Activated naive CD4-positive, alpha-beta T cell treated with anti-CD3 and anti-CD28 coated beads, Interleukin-2, amount 50 U/mL, for 72 hours (primary cell): ENCODE data around the gene GLCCI1. TPM values are rescaled to one million over a fixed set of nuclear protein-coding genes. Genes with fewer than 3 reads are reported as not detected.
"Not testable (repeated sequence)": the region's sequence is repeated elsewhere in the genome, so short reads cannot be mapped to it uniquely, and the experiment has no call there.

ENCODE experiments used
- ATAC-seq, 2 donors: fragments of 150-1000 bp; cut with Tn5 transposase; 2 replicates each; pipeline ENCODE4 v1.10.0; 2021; ENCODE audit warnings: mild to moderate bottlenecking in 2 of 2, moderate library complexity in 2 of 2
- DNase-seq, 2 donors: peaks; one replicate each; pipeline ENCODE4 v3.0.0; 2021 to 2022; ENCODE audit warnings: low spot score in 2 of 2
- H3K27ac Mint-ChIP-seq, 2 donors: one replicate each; pipeline ENCODE4 v1.8.0; 2022; ENCODE audit warnings: mild to moderate bottlenecking in 2 of 2, mixed read lengths in 2 of 2
- H3K36me3 Mint-ChIP-seq, 2 donors: one replicate each; pipeline ENCODE4 v1.8.0; 2022; ENCODE audit warnings: mixed read lengths in 2 of 2
- H3K9me3 Mint-ChIP-seq, 2 donors: one replicate each; pipeline ENCODE4 v1.8.0; 2022; ENCODE audit warnings: mixed read lengths in 2 of 2
- total RNA-seq, 2 donors: library from RNA; stranded (reverse); gene quantifications; one replicate each; pipeline ENCODE4 v1.2.3, GENCODE V29; 2022

GLCCI1 gene
- total RNA-seq, 2 donors from 2014 or later = 16.7 to 20.9 TPM

- Mint-ChIP-seq H3K27ac (no peak overlapping the region), H3K36me3 (peaks cover 0 to 19% of the 10 kb centered on the region in 2 donors), H3K9me3 (peaks cover 0 to 5% of the 10 kb centered on the region in 2 donors)
- DNase-seq (no peak), ATAC-seq (no peak)
Observed at GRCh38 chr7:8052824-8053223, 84.2 kb downstream of the GLCCI1 start.

GRCh38 chr7:8056439-8056838, 87.8 kb downstream of the GLCCI1 start:
- Mint-ChIP-seq H3K9me3 (no peaks in the 10 kb centered on the region), H3K36me3 (peaks cover 0 to 11% of the 10 kb centered on the region in 2 donors), H3K27ac (peak overlapping the region in 1 of 2 donors; percentile 82)
- ATAC-seq (no peak), DNase-seq (no peak)

- ATAC-seq (no peak), DNase-seq (no peak)
- H3K9me3 Mint-ChIP-seq = no peaks in the 10 kb centered on the region
- H3K27ac Mint-ChIP-seq = no peak overlapping the region
- H3K36me3 Mint-ChIP-seq = peaks cover 1 to 11% of the 10 kb centered on the region in 2 donors
Observed at GRCh38 chr7:8057566-8057965, 89.0 kb downstream of the GLCCI1 start.

- no peak for DNase-seq
- H3K36me3 Mint-ChIP-seq = peaks cover 8 to 14% of the 10 kb centered on the region in 2 donors
Observed at GRCh38 chr7:8058322-8058721, 89.7 kb downstream of the GLCCI1 start.

GRCh38 chr7:8058852-8059251, 90.3 kb downstream of the GLCCI1 start:
- Mint-ChIP-seq H3K9me3 (no peaks in the 10 kb centered on the region), H3K36me3 (peaks cover 13 to 19% of the 10 kb centered on the region in 2 donors)

More at GRCh38 chr7:8058322-8058721, 89.7 kb downstream of the GLCCI1 start:
- ATAC-seq = no peak
- H3K27ac Mint-ChIP-seq = no peak overlapping the region
- no peaks in the 10 kb centered on the region for H3K9me3 Mint-ChIP-seq

GRCh38 chr7:8060241-8060640, 91.6 kb downstream of the GLCCI1 start:
- DNase-seq (no peak), ATAC-seq (no peak)
- peaks cover 18 to 29% of the 10 kb centered on the region in 2 donors for H3K36me3 Mint-ChIP-seq
- no peak overlapping the region for H3K27ac Mint-ChIP-seq
- H3K9me3 Mint-ChIP-seq = peaks cover 0 to 4% of the 10 kb centered on the region in 2 donors

More at GRCh38 chr7:8058852-8059251, 90.3 kb downstream of the GLCCI1 start:
- ATAC-seq = no peak
- no peak for DNase-seq
- H3K27ac Mint-ChIP-seq = no peak overlapping the region

- Mint-ChIP-seq H3K27ac (peak overlapping the region in 1 of 2 donors; percentile 50), H3K36me3 (peaks cover 28 to 31% of the 10 kb centered on the region in 2 donors), H3K9me3 (peaks cover 0 to 14% of the 10 kb centered on the region in 2 donors)
- not testable (repeated sequence) for ATAC-seq, DNase-seq
Observed at GRCh38 chr7:8063300-8063699, 94.7 kb downstream of the GLCCI1 start.

- peaks cover 0 to 14% of the 10 kb centered on the region in 2 donors for H3K9me3 Mint-ChIP-seq
- H3K27ac Mint-ChIP-seq = peak overlapping the region in 1 of 2 donors; percentile 50
- no peak for DNase-seq
- peaks cover 28 to 31% of the 10 kb centered on the region in 2 donors for H3K36me3 Mint-ChIP-seq
- ATAC-seq = no peak
Observed at GRCh38 chr7:8063706-8064297, 95.2 kb downstream of the GLCCI1 start.

GRCh38 chr7:8064828-8065227, 96.2 kb downstream of the GLCCI1 start:
- ATAC-seq (no peak), DNase-seq (no peak)
- Mint-ChIP-seq H3K9me3 (peaks cover 0 to 14% of the 10 kb centered on the region in 2 donors), H3K27ac (no peak overlapping the region), H3K36me3 (peaks cover 28 to 31% of the 10 kb centered on the region in 2 donors)

- ATAC-seq (no peak), DNase-seq (no peak)
- peaks cover 0 to 14% of the 10 kb centered on the region in 2 donors for H3K9me3 Mint-ChIP-seq
- H3K36me3 Mint-ChIP-seq = peaks cover 28 to 31% of the 10 kb centered on the region in 2 donors
- no peak overlapping the region for H3K27ac Mint-ChIP-seq
Observed at GRCh38 chr7:8065356-8065813, 96.8 kb downstream of the GLCCI1 start.

GRCh38 chr7:8068892-8069686, 100.5 kb downstream of the GLCCI1 start:
- ATAC-seq (no peak), DNase-seq (no peak)
- Mint-ChIP-seq H3K9me3 (peaks cover 0 to 14% of the 10 kb centered on the region in 2 donors), H3K27ac (no peak overlapping the region), H3K36me3 (peaks cover 18 to 26% of the 10 kb centered on the region in 2 donors)

GRCh38 chr7:8070451-8071180, 102.0 kb downstream of the GLCCI1 start:
- Mint-ChIP-seq H3K27ac (no peak overlapping the region), H3K36me3 (peaks cover 14 to 15% of the 10 kb centered on the region in 2 donors), H3K9me3 (peaks cover 0 to 6% of the 10 kb centered on the region in 2 donors)
- DNase-seq (no peak), ATAC-seq (no peak)

GRCh38 chr7:8078418-8078817, 109.8 kb downstream of the GLCCI1 start:
- ATAC-seq = no peak

GRCh38 chr7:8082762-8083161, 114.2 kb downstream of the GLCCI1 start:
- no peak for DNase-seq
- H3K36me3 Mint-ChIP-seq = peaks cover 0 to 6% of the 10 kb centered on the region in 2 donors
- H3K9me3 Mint-ChIP-seq = no peaks in the 10 kb centered on the region

More at GRCh38 chr7:8078418-8078817, 109.8 kb downstream of the GLCCI1 start:
- Mint-ChIP-seq H3K27ac (no peak overlapping the region), H3K9me3 (peaks cover 0 to 8% of the 10 kb centered on the region in 2 donors), H3K36me3 (no peaks in the 10 kb centered on the region)
- DNase-seq = no peak

GRCh38 chr7:8084836-8085235, 116.2 kb downstream of the GLCCI1 start:
- H3K36me3 Mint-ChIP-seq = peaks cover 0 to 6% of the 10 kb centered on the region in 2 donors
- no peak for DNase-seq
- ATAC-seq = no peak
- H3K9me3 Mint-ChIP-seq = no peaks in the 10 kb centered on the region
- no peak overlapping the region for H3K27ac Mint-ChIP-seq

More at GRCh38 chr7:8082762-8083161, 114.2 kb downstream of the GLCCI1 start:
- no peak overlapping the region for H3K27ac Mint-ChIP-seq
- ATAC-seq = no peak

- DNase-seq = no peak
- Mint-ChIP-seq H3K36me3 (peaks cover 0 to 6% of the 10 kb centered on the region in 2 donors), H3K9me3 (no peaks in the 10 kb centered on the region), H3K27ac (no peak overlapping the region)
- no peak for ATAC-seq
Observed at GRCh38 chr7:8085420-8085819, 116.8 kb downstream of the GLCCI1 start.
